ENCODE results near the gene AP3S2. TPM values are rescaled to one million over a fixed set of nuclear protein-coding genes. Genes with fewer than 3 reads are reported as not detected.

The AP3S2 gene
- total RNA-seq, 1 experiment from 2014 or later: 35.7 TPM

DNA sequence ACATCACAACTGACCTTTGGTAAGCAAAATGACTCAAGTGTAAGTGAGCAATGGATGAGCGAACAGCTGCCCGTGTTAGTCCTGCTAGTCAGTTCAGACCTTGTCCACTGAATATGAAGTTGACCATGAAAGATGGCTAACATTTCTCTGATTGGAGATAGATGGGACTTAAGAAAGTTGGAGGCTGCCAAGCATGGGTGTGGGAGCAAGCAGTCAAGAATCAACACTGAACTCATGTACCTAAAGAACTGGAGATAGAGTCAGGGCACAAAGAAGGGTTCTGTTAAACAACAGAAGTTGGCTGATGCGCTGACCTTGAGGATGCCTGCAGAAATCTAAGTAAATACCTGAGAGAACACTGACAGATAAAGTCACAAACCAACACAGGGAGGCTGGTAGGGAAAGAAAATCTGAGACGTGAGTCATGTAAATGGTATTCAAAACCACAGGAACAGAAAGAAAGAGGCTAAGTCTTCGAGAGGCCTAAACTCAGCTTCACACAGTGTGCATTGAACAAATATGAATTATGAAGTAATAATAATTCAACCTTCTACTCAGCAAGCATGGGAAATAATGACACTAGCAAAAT, 48.4 kb downstream of the AP3S2 start (continued):
- TF ChIP-seq, protein P1, sequence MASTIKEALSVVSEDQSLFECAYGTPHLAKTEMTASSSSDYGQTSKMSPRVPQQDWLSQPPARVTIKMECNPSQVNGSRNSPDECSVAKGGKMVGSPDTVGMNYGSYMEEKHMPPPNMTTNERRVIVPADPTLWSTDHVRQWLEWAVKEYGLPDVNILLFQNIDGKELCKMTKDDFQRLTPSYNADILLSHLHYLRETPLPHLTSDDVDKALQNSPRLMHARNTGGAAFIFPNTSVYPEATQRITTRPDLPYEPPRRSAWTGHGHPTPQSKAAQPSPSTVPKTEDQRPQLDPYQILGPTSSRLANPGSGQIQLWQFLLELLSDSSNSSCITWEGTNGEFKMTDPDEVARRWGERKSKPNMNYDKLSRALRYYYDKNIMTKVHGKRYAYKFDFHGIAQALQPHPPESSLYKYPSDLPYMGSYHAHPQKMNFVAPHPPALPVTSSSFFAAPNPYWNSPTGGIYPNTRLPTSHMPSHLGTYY (CRISPR knock-in tag; IDR thresholded peaks at IDR 0.05): no peak
- TF ChIP-seq, protein P2, sequence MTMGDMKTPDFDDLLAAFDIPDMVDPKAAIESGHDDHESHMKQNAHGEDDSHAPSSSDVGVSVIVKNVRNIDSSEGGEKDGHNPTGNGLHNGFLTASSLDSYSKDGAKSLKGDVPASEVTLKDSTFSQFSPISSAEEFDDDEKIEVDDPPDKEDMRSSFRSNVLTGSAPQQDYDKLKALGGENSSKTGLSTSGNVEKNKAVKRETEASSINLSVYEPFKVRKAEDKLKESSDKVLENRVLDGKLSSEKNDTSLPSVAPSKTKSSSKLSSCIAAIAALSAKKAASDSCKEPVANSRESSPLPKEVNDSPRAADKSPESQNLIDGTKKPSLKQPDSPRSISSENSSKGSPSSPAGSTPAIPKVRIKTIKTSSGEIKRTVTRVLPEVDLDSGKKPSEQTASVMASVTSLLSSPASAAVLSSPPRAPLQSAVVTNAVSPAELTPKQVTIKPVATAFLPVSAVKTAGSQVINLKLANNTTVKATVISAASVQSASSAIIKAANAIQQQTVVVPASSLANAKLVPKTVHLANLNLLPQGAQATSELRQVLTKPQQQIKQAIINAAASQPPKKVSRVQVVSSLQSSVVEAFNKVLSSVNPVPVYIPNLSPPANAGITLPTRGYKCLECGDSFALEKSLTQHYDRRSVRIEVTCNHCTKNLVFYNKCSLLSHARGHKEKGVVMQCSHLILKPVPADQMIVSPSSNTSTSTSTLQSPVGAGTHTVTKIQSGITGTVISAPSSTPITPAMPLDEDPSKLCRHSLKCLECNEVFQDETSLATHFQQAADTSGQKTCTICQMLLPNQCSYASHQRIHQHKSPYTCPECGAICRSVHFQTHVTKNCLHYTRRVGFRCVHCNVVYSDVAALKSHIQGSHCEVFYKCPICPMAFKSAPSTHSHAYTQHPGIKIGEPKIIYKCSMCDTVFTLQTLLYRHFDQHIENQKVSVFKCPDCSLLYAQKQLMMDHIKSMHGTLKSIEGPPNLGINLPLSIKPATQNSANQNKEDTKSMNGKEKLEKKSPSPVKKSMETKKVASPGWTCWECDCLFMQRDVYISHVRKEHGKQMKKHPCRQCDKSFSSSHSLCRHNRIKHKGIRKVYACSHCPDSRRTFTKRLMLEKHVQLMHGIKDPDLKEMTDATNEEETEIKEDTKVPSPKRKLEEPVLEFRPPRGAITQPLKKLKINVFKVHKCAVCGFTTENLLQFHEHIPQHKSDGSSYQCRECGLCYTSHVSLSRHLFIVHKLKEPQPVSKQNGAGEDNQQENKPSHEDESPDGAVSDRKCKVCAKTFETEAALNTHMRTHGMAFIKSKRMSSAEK (CRISPR knock-in tag; IDR thresholded peaks at IDR 0.05; ENCODE audit: borderline replicate concordance): no peak
- TF ChIP-seq ZBTB21 (CRISPR knock-in tag; IDR thresholded peaks at IDR 0.05; ENCODE audit: borderline replicate concordance): no peak

DNA sequence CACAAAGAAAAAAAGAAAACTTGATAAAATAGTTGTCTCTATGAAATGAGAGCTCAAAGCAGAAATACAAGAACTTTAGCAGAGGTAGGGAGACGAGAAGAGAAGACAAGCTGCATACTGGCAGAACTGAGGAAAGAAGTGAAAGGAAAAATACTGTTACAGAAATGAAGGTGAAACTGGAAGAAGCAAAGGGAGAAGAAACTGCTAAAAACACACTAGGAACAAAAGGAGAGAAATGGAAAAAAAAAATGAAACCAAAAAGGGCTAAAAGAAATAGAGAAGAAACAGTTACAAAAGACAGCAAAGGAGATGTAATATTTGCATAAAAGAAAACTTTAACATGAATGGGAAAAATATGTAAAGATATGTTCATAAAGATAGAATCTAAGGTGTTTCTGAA, 51.8 kb downstream of the AP3S2 start:
- ATAC-seq (no peak), DNase-seq (ENCODE audit: low spot score) (no peak)
- Mint-ChIP-seq H3K27me3 (ENCODE audit: low read depth) (no peaks in the 10 kb centered on the region), H3K4me1 (no peaks in the 10 kb centered on the region), H3K27ac (no peak overlapping the region), H3K36me3 (peaks cover 7% of the 10 kb centered on the region; the same call in 1 of the 2 replicates), H3K9me3 (no peaks in the 10 kb centered on the region), H3K4me3 (no peak overlapping the region)
- no peak for TF ChIP-seq ATF1 (CRISPR knock-in tag; IDR thresholded peaks at IDR 0.05)
- no peak for TF ChIP-seq FOXK1 (CRISPR knock-in tag; IDR thresholded peaks at IDR 0.05)
- no peak for TF ChIP-seq ZNF396 (CRISPR knock-in tag; IDR thresholded peaks at IDR 0.05; ENCODE audit: borderline replicate concordance)
- TF ChIP-seq, protein P3, sequence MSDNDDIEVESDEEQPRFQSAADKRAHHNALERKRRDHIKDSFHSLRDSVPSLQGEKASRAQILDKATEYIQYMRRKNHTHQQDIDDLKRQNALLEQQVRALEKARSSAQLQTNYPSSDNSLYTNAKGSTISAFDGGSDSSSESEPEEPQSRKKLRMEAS (CRISPR knock-in tag; IDR thresholded peaks at IDR 0.05): no peak
- TF ChIP-seq TEAD4 (CRISPR knock-in tag; IDR thresholded peaks at IDR 0.05): no peak
- no peak for TF ChIP-seq RORB (CRISPR knock-in tag; IDR thresholded peaks at IDR 0.05)
- TF ChIP-seq, protein P4, sequence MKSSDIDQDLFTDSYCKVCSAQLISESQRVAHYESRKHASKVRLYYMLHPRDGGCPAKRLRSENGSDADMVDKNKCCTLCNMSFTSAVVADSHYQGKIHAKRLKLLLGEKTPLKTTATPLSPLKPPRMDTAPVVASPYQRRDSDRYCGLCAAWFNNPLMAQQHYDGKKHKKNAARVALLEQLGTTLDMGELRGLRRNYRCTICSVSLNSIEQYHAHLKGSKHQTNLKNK (CRISPR knock-in tag; IDR thresholded peaks at IDR 0.05): no peak
- TF ChIP-seq, protein P5, sequence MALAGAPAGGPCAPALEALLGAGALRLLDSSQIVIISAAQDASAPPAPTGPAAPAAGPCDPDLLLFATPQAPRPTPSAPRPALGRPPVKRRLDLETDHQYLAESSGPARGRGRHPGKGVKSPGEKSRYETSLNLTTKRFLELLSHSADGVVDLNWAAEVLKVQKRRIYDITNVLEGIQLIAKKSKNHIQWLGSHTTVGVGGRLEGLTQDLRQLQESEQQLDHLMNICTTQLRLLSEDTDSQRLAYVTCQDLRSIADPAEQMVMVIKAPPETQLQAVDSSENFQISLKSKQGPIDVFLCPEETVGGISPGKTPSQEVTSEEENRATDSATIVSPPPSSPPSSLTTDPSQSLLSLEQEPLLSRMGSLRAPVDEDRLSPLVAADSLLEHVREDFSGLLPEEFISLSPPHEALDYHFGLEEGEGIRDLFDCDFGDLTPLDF (CRISPR knock-in tag; IDR thresholded peaks at IDR 0.05): no peak
- TF ChIP-seq NR3C1 (CRISPR knock-in tag; conservative IDR thresholded peaks at IDR 0.05; ENCODE audit: low read depth): no peak
- TF ChIP-seq, protein P6, sequence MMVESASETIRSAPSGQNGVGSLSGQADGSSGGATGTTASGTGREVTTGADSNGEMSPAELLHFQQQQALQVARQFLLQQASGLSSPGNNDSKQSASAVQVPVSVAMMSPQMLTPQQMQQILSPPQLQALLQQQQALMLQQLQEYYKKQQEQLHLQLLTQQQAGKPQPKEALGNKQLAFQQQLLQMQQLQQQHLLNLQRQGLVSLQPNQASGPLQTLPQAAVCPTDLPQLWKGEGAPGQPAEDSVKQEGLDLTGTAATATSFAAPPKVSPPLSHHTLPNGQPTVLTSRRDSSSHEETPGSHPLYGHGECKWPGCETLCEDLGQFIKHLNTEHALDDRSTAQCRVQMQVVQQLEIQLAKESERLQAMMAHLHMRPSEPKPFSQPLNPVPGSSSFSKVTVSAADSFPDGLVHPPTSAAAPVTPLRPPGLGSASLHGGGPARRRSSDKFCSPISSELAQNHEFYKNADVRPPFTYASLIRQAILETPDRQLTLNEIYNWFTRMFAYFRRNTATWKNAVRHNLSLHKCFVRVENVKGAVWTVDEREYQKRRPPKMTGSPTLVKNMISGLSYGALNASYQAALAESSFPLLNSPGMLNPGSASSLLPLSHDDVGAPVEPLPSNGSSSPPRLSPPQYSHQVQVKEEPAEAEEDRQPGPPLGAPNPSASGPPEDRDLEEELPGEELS (CRISPR knock-in tag; IDR thresholded peaks at IDR 0.05): no peak
- TF ChIP-seq, protein P7, sequence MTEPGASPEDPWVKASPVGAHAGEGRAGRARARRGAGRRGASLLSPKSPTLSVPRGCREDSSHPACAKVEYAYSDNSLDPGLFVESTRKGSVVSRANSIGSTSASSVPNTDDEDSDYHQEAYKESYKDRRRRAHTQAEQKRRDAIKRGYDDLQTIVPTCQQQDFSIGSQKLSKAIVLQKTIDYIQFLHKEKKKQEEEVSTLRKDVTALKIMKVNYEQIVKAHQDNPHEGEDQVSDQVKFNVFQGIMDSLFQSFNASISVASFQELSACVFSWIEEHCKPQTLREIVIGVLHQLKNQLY (CRISPR knock-in tag; IDR thresholded peaks at IDR 0.05): no peak
- no peak for TF ChIP-seq ZBTB21 (CRISPR knock-in tag; IDR thresholded peaks at IDR 0.05; ENCODE audit: borderline replicate concordance)
- TF ChIP-seq SMAD3 (CRISPR knock-in tag; IDR thresholded peaks at IDR 0.05; ENCODE audit: borderline replicate concordance): no peak
- TF ChIP-seq, protein P8, sequence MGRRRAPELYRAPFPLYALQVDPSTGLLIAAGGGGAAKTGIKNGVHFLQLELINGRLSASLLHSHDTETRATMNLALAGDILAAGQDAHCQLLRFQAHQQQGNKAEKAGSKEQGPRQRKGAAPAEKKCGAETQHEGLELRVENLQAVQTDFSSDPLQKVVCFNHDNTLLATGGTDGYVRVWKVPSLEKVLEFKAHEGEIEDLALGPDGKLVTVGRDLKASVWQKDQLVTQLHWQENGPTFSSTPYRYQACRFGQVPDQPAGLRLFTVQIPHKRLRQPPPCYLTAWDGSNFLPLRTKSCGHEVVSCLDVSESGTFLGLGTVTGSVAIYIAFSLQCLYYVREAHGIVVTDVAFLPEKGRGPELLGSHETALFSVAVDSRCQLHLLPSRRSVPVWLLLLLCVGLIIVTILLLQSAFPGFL (CRISPR knock-in tag; IDR thresholded peaks at IDR 0.05; ENCODE audit: borderline replicate concordance): no peak
- TF ChIP-seq, protein P9, sequence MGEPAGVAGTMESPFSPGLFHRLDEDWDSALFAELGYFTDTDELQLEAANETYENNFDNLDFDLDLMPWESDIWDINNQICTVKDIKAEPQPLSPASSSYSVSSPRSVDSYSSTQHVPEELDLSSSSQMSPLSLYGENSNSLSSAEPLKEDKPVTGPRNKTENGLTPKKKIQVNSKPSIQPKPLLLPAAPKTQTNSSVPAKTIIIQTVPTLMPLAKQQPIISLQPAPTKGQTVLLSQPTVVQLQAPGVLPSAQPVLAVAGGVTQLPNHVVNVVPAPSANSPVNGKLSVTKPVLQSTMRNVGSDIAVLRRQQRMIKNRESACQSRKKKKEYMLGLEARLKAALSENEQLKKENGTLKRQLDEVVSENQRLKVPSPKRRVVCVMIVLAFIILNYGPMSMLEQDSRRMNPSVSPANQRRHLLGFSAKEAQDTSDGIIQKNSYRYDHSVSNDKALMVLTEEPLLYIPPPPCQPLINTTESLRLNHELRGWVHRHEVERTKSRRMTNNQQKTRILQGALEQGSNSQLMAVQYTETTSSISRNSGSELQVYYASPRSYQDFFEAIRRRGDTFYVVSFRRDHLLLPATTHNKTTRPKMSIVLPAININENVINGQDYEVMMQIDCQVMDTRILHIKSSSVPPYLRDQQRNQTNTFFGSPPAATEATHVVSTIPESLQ (CRISPR knock-in tag; IDR thresholded peaks at IDR 0.05): no peak
- ChIA-PET POLR2A (no interaction called here), CTCF (interaction anchor here (1.4 to 2.1 kb wide), 2 partner anchors 33 to 81 kb away, joined by 3 to 9 read pairs; no protein-coding TSS in a partner anchor)
